GM12878 (cell line): ENCODE results near the gene PTPN21.

ENCODE experiments used
- BRCA1 ChIP-seq: IDR thresholded peaks from 2 replicates; pipeline ENCODE4 v1.6.1; 2011; ENCODE audit warnings: low read depth, low read length, improper control_type of control experiment
- KDM1A ChIP-seq: fragments of 200-600 bp; sonication (generic); IDR thresholded peaks from 2 replicates; pipeline ENCODE4 v1.6.1; 2016; ENCODE audit warnings: borderline replicate concordance
- POLR2A ChIP-seq: IDR thresholded peaks from 2 replicates; pipeline ENCODE4 v1.6.1; 2011; ENCODE audit warnings: low read depth, mild to moderate bottlenecking, low read length
- POLR2AphosphoS5 ChIP-seq: IDR thresholded peaks from 2 replicates; pipeline ENCODE4 v1.6.1; 2011; ENCODE audit warnings: mild to moderate bottlenecking, low read length, inconsistent platforms
- SUZ12 ChIP-seq: fragments of 200-600 bp; sonication (generic); IDR thresholded peaks from one replicate; pipeline ENCODE4 v1.6.1; 2018; ENCODE audit warnings: antibody characterized with exemption, mild to moderate bottlenecking; ENCODE audit not compliant: unreplicated experiment
- TAF1 ChIP-seq: IDR thresholded peaks from 2 replicates; pipeline ENCODE4 v1.6.1; 2011; ENCODE audit warnings: mild to moderate bottlenecking, low read depth, low read length, borderline replicate concordance
- TCF3 ChIP-seq: IDR thresholded peaks from 2 replicates; pipeline ENCODE4 v1.6.1; 2012; ENCODE audit warnings: low read depth, mild to moderate bottlenecking, low read length, borderline replicate concordance; ENCODE audit not compliant: insufficient read depth
- ZSCAN29 ChIP-seq: fragments of 450-650 bp; IDR thresholded peaks from 2 replicates; pipeline ENCODE4 v1.6.1; 2017; ENCODE audit warnings: mild to moderate bottlenecking, moderate library complexity
- TF ChIP-seq, protein P1 (sequence below): IDR thresholded peaks from 2 replicates; pipeline ENCODE4 v1.6.1; 2012; ENCODE audit warnings: low read depth, low read length, improper control_type of control experiment
- TF ChIP-seq, protein P2 (sequence below), 3 experiments: IDR thresholded peaks in 2 of 3; conservative IDR thresholded peaks in 1 of 3; 2 replicates each; pipeline ENCODE4 v1.5.1; 2011; ENCODE audit warnings: low read depth in 3 of 3, low read length in 3 of 3, mild to moderate bottlenecking in 3 of 3, control low read depth in 2 of 3, moderate library complexity in 2 of 3, inconsistent platforms in 1 of 3, mixed read lengths in 1 of 3; ENCODE audit not compliant: control insufficient read depth in 2 of 3, insufficient read depth in 1 of 3; ENCODE audit errors: extremely low read depth in 1 of 3
- TF ChIP-seq, protein P3 (sequence below): IDR thresholded peaks from 2 replicates; pipeline ENCODE4 v1.6.1; 2012; ENCODE audit warnings: improper control_type of control experiment, low read depth, low read length; ENCODE audit not compliant: insufficient replicate concordance

- TF ChIP-seq, protein P1, sequence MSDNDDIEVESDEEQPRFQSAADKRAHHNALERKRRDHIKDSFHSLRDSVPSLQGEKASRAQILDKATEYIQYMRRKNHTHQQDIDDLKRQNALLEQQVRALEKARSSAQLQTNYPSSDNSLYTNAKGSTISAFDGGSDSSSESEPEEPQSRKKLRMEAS = no peak
- no peak for TF ChIP-seq TAF1
- TF ChIP-seq, protein P2, sequence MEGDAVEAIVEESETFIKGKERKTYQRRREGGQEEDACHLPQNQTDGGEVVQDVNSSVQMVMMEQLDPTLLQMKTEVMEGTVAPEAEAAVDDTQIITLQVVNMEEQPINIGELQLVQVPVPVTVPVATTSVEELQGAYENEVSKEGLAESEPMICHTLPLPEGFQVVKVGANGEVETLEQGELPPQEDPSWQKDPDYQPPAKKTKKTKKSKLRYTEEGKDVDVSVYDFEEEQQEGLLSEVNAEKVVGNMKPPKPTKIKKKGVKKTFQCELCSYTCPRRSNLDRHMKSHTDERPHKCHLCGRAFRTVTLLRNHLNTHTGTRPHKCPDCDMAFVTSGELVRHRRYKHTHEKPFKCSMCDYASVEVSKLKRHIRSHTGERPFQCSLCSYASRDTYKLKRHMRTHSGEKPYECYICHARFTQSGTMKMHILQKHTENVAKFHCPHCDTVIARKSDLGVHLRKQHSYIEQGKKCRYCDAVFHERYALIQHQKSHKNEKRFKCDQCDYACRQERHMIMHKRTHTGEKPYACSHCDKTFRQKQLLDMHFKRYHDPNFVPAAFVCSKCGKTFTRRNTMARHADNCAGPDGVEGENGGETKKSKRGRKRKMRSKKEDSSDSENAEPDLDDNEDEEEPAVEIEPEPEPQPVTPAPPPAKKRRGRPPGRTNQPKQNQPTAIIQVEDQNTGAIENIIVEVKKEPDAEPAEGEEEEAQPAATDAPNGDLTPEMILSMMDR (IDR thresholded peaks at IDR 0.05 in 2 of 3, conservative IDR thresholded peaks at IDR 0.05 in 1 of 3; ENCODE audit: control insufficient read depth in 2 of 3, extremely low read depth in 1 of 3, insufficient read depth in 1 of 3, low read depth in 3 of 3, low read length in 3 of 3) = no peak
- no peak for TF ChIP-seq SUZ12
- no peak for TF ChIP-seq KDM1A
- TF ChIP-seq, protein P3, sequence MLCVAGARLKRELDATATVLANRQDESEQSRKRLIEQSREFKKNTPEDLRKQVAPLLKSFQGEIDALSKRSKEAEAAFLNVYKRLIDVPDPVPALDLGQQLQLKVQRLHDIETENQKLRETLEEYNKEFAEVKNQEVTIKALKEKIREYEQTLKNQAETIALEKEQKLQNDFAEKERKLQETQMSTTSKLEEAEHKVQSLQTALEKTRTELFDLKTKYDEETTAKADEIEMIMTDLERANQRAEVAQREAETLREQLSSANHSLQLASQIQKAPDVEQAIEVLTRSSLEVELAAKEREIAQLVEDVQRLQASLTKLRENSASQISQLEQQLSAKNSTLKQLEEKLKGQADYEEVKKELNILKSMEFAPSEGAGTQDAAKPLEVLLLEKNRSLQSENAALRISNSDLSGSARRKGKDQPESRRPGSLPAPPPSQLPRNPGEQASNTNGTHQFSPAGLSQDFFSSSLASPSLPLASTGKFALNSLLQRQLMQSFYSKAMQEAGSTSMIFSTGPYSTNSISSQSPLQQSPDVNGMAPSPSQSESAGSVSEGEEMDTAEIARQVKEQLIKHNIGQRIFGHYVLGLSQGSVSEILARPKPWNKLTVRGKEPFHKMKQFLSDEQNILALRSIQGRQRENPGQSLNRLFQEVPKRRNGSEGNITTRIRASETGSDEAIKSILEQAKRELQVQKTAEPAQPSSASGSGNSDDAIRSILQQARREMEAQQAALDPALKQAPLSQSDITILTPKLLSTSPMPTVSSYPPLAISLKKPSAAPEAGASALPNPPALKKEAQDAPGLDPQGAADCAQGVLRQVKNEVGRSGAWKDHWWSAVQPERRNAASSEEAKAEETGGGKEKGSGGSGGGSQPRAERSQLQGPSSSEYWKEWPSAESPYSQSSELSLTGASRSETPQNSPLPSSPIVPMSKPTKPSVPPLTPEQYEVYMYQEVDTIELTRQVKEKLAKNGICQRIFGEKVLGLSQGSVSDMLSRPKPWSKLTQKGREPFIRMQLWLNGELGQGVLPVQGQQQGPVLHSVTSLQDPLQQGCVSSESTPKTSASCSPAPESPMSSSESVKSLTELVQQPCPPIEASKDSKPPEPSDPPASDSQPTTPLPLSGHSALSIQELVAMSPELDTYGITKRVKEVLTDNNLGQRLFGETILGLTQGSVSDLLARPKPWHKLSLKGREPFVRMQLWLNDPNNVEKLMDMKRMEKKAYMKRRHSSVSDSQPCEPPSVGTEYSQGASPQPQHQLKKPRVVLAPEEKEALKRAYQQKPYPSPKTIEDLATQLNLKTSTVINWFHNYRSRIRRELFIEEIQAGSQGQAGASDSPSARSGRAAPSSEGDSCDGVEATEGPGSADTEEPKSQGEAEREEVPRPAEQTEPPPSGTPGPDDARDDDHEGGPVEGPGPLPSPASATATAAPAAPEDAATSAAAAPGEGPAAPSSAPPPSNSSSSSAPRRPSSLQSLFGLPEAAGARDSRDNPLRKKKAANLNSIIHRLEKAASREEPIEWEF = no peak
- no peak for TF ChIP-seq POLR2A
- TF ChIP-seq TCF3 = no peak
- no peak for TF ChIP-seq BRCA1
- TF ChIP-seq POLR2AphosphoS5 = no peak
- TF ChIP-seq ZSCAN29 = no peak
Measured at GRCh38 chr14:88518592-88519512, 36.0 kb downstream of the PTPN21 start.
